HepG2 (cell line): ENCODE results near the gene MORN3. TPM values are rescaled to one million over a fixed set of nuclear protein-coding genes. Genes with fewer than 3 reads are reported as not detected.

Experiments
- ATF1 ChIP-seq: IDR thresholded peaks from 2 replicates; pipeline ENCODE4 v1.6.1; 2016; ENCODE audit warnings: mild to moderate bottlenecking, control low read depth
- CENPX ChIP-seq: sonication (generic); formaldehyde crosslinking; IDR thresholded peaks from 2 replicates; pipeline ENCODE4 v1.9.0; 2021; ENCODE audit warnings: mild to moderate bottlenecking, missing genetic modification reagents, moderate library complexity
- DNMT3B ChIP-seq: conservative IDR thresholded peaks from 2 replicates; pipeline ENCODE4 v1.6.1; 2016; ENCODE audit warnings: missing biosample characterization, control low read depth
- FOSL2 ChIP-seq: sonication (generic); formaldehyde crosslinking; IDR thresholded peaks from 2 replicates; pipeline ENCODE4 v1.4.0; 2020; ENCODE audit warnings: missing genetic modification reagents
- FOXC1 ChIP-seq: sonication (generic); formaldehyde crosslinking; IDR thresholded peaks from 2 replicates; pipeline ENCODE4 v1.8.0; 2022; ENCODE audit warnings: mild to moderate bottlenecking, missing genetic modification reagents, borderline replicate concordance
- FOXO1 ChIP-seq: sonication (generic); formaldehyde crosslinking; IDR thresholded peaks from 2 replicates; pipeline ENCODE4 v1.4.0; 2020; ENCODE audit warnings: missing genetic modification reagents
- GABPB1 ChIP-seq: IDR thresholded peaks from 2 replicates; pipeline ENCODE4 v1.6.1; 2016; ENCODE audit warnings: mild to moderate bottlenecking, missing genetic modification reagents, moderate library complexity, missing compliant biosample characterization
- HOXA9 ChIP-seq: sonication (generic); formaldehyde crosslinking; IDR thresholded peaks from 2 replicates; pipeline ENCODE4 v1.8.1; 2022; ENCODE audit warnings: missing genetic modification reagents, mild to moderate bottlenecking, moderate library complexity, borderline replicate concordance
- IRX3 ChIP-seq: sonication (generic); formaldehyde crosslinking; IDR thresholded peaks from 2 replicates; pipeline ENCODE4 v1.8.1; 2023; ENCODE audit warnings: mild to moderate bottlenecking, low read depth, missing genetic modification reagents, borderline replicate concordance
- KDM1A ChIP-seq: IDR thresholded peaks from 2 replicates; pipeline ENCODE4 v1.6.1; 2016; ENCODE audit warnings: missing compliant biosample characterization
- RFX1 ChIP-seq: fragments of 450-650 bp; IDR thresholded peaks from 2 replicates; pipeline ENCODE4 v1.6.1; 2017
- SIN3B ChIP-seq: fragments of 150-350 bp; IDR thresholded peaks from 2 replicates; pipeline ENCODE4 v1.6.1; 2014; ENCODE audit warnings: low read length
- TP53 ChIP-seq: sonication (generic); formaldehyde crosslinking; conservative IDR thresholded peaks from 2 replicates; pipeline ENCODE4 v1.4.0; 2020; ENCODE audit warnings: missing genetic modification reagents
- ZMYM2 ChIP-seq: sonication (generic); formaldehyde crosslinking; IDR thresholded peaks from 2 replicates; pipeline ENCODE4 v1.8.0; 2022; ENCODE audit warnings: mild to moderate bottlenecking, missing genetic modification reagents
- ZNF205 ChIP-seq: IDR thresholded peaks from 2 replicates; pipeline ENCODE4 v1.6.1; 2018; ENCODE audit warnings: missing biosample characterization, missing genetic modification reagents
- ZNF251 ChIP-seq: sonication (generic); formaldehyde crosslinking; IDR thresholded peaks from 2 replicates; pipeline ENCODE4 v1.9.0; 2021; ENCODE audit warnings: mild to moderate bottlenecking, missing genetic modification reagents
- ZNF333 ChIP-seq: sonication (generic); formaldehyde crosslinking; IDR thresholded peaks from 2 replicates; pipeline ENCODE4 v1.4.0; 2020; ENCODE audit warnings: mild to moderate bottlenecking, missing genetic modification reagents, borderline replicate concordance
- ZNF33B ChIP-seq: sonication (generic); formaldehyde crosslinking; IDR thresholded peaks from 2 replicates; pipeline ENCODE4 v1.5.1; 2020; ENCODE audit warnings: mild to moderate bottlenecking, missing genetic modification reagents
- ZNF451 ChIP-seq: sonication (generic); formaldehyde crosslinking; IDR thresholded peaks from 2 replicates; pipeline ENCODE4 v1.5.0; 2020; ENCODE audit warnings: mild to moderate bottlenecking, missing genetic modification reagents
- ZNF605 ChIP-seq: sonication (generic); formaldehyde crosslinking; IDR thresholded peaks from 2 replicates; pipeline ENCODE4 v1.8.0; 2022; ENCODE audit warnings: mild to moderate bottlenecking, missing genetic modification reagents
- ZNF775 ChIP-seq: sonication (generic); formaldehyde crosslinking; IDR thresholded peaks from 2 replicates; pipeline ENCODE4 v1.4.0; 2020; ENCODE audit warnings: missing genetic modification reagents, mild to moderate bottlenecking, moderate library complexity, borderline replicate concordance
- ZNF878 ChIP-seq: sonication (generic); formaldehyde crosslinking; IDR thresholded peaks from 2 replicates; pipeline ENCODE4 v1.8.1; 2023; ENCODE audit warnings: mild to moderate bottlenecking, missing genetic modification reagents, moderate library complexity
- polyA plus RNA-seq, 8 experiments: library from polyadenylated mRNA; depleted of rRNA in 3 of 8; stranded (reverse) in 7 of 8; unstranded in 1 of 8; fragments of >200 nt; fragmentation: Illumina TruSeq in 4 of 8; extraction: Trizol in 4 of 8; gene quantifications; 2 replicates each; pipeline versions ENCODE4 v1.2.1 to v1.2.3, GENCODE V29; 2011 to 2016; ENCODE audit warnings: low read depth in 4 of 8, missing spikeins in 1 of 8, mixed read lengths in 1 of 8; ENCODE audit not compliant: insufficient read depth in 1 of 8
- total RNA-seq, 5 experiments: library from RNA; depleted of rRNA; stranded (reverse); fragments of >200 nt; fragmentation: Illumina TruSeq; extraction: Trizol; gene quantifications; 2 replicates each; pipeline ENCODE4 v1.2.3, GENCODE V29; 2016; ENCODE audit warnings: low read depth in 1 of 5
- TF ChIP-seq, protein P1 (sequence below): sonication (generic); formaldehyde crosslinking; IDR thresholded peaks from 2 replicates; pipeline ENCODE4 v1.9.0; 2022; ENCODE audit warnings: missing genetic modification reagents, mild to moderate bottlenecking, borderline replicate concordance
- TF ChIP-seq, protein P2 (sequence below): IDR thresholded peaks from 2 replicates; pipeline ENCODE4 v1.6.1; 2016
- TF ChIP-seq, protein P3 (sequence below): sonication (generic); formaldehyde crosslinking; IDR thresholded peaks from 2 replicates; pipeline ENCODE4 v1.8.1; 2023; ENCODE audit warnings: mild to moderate bottlenecking, inconsistent platforms, moderate library complexity, missing genetic modification reagents, borderline replicate concordance
- TF ChIP-seq, protein P4 (sequence below): sonication (generic); formaldehyde crosslinking; IDR thresholded peaks from 2 replicates; pipeline ENCODE4 v1.8.0; 2022; ENCODE audit warnings: missing genetic modification reagents, mild to moderate bottlenecking, inconsistent platforms, borderline replicate concordance
- TF ChIP-seq, protein P5 (sequence below): IDR thresholded peaks from 2 replicates; pipeline ENCODE4 v1.6.1; 2018; ENCODE audit warnings: missing genetic modification reagents

The MORN3 gene
- total and polyA plus RNA-seq, 2 of the 13 experiments (the other 11 are each of a cell fraction or from before 2014, with no cell fraction given): 1.1 to 2.0 TPM

DNA sequence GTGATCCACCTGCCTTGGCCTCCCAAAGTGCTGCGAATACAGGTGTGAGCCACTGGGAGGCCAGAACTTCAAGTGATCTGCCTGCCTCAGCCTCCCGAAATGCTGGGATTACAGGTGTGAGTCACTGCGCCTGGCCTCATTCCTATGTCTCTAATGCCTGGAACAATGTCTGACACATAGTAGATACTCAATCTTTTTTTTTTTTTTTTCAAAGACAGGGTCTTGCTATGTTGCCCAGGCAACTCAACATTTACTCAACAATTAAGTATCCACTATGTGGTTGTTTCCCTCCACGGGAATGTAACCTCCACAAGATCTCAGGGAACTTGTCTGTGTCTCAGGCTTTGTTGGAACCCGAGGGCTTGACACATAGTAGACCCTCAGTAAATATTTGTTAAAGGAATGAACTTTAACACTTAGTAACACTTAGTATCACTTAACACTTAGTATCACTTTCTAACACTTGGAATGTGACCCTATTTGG lies 40.1 kb upstream of the MORN3 start (continued):
- TF ChIP-seq, protein P1, sequence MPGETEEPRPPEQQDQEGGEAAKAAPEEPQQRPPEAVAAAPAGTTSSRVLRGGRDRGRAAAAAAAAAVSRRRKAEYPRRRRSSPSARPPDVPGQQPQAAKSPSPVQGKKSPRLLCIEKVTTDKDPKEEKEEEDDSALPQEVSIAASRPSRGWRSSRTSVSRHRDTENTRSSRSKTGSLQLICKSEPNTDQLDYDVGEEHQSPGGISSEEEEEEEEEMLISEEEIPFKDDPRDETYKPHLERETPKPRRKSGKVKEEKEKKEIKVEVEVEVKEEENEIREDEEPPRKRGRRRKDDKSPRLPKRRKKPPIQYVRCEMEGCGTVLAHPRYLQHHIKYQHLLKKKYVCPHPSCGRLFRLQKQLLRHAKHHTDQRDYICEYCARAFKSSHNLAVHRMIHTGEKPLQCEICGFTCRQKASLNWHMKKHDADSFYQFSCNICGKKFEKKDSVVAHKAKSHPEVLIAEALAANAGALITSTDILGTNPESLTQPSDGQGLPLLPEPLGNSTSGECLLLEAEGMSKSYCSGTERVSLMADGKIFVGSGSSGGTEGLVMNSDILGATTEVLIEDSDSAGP (CRISPR knock-in tag): no peak
- TF ChIP-seq SIN3B: no peak
- TF ChIP-seq ZNF775 (CRISPR knock-in tag): no peak
- TF ChIP-seq FOXC1 (CRISPR knock-in tag): no peak
- TF ChIP-seq, protein P2, sequence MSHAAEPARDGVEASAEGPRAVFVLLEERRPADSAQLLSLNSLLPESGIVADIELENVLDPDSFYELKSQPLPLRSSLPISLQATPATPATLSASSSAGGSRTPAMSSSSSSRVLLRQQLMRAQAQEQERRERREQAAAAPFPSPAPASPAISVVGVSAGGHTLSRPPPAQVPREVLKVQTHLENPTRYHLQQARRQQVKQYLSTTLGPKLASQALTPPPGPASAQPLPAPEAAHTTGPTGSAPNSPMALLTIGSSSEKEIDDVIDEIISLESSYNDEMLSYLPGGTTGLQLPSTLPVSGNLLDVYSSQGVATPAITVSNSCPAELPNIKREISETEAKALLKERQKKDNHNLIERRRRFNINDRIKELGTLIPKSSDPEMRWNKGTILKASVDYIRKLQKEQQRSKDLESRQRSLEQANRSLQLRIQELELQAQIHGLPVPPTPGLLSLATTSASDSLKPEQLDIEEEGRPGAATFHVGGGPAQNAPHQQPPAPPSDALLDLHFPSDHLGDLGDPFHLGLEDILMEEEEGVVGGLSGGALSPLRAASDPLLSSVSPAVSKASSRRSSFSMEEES (CRISPR knock-in tag): no peak
- peak; percentile 94 for TF ChIP-seq ZNF205
- no peak for TF ChIP-seq CENPX (CRISPR knock-in tag)
- TF ChIP-seq, protein P3, sequence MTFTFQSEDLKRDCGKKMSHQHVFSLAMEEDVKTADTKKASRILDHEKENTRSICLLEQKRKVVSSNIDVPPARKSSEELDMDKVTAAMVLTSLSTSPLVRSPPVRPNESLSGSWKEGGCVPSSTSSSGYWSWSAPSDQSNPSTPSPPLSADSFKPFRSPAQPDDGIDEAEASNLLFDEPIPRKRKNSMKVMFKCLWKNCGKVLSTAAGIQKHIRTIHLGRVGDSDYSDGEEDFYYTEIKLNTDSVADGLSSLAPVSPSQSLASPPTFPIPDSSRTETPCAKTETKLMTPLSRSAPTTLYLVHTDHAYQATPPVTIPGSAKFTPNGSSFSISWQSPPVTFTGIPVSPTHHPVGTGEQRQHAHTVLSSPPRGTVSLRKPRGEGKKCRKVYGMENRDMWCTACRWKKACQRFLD (CRISPR knock-in tag): no peak
- TF ChIP-seq RFX1: peak; percentile 74
- TF ChIP-seq ZNF33B (CRISPR knock-in tag): no peak
- TF ChIP-seq ZMYM2 (CRISPR knock-in tag): 0 out of 2 replicates have a peak, but pooled peaks have one; percentile 3
- peak; percentile 65 for TF ChIP-seq FOSL2 (CRISPR knock-in tag)
- TF ChIP-seq ZNF333 (CRISPR knock-in tag): no peak
- no peak for TF ChIP-seq FOXO1 (CRISPR knock-in tag)
- TF ChIP-seq ATF1: no peak
- TF ChIP-seq, protein P4, sequence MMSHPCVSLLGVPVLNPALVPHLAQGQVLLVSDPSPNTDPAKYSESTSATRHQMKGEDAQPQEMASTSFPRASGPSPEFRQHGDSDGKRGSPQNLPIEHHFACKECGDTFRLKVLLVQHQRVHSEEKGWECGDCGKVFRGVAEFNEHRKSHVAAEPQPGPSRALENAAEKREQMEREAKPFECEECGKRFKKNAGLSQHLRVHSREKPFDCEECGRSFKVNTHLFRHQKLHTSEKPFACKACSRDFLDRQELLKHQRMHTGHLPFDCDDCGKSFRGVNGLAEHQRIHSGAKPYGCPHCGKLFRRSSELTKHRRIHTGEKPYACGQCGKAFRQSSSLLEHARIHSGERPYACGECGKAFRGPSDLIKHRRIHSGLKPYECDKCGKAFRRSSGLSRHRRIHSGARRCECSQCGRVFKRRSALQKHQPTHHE: no peak
- no peak for TF ChIP-seq ZNF251 (CRISPR knock-in tag)
- no peak for TF ChIP-seq ZNF451 (CRISPR knock-in tag)
- no peak for TF ChIP-seq ZNF605 (CRISPR knock-in tag)
- TF ChIP-seq TP53: no peak
- TF ChIP-seq GABPB1 (CRISPR knock-in tag): no peak
- TF ChIP-seq KDM1A (CRISPR knock-in tag): peak; percentile 28; the same call in 1 of the 2 replicates
- no peak for TF ChIP-seq ZNF878
- TF ChIP-seq DNMT3B (CRISPR knock-in tag): no peak
- no peak for TF ChIP-seq HOXA9
- no peak for TF ChIP-seq IRX3 (CRISPR knock-in tag)
- TF ChIP-seq, protein P5, sequence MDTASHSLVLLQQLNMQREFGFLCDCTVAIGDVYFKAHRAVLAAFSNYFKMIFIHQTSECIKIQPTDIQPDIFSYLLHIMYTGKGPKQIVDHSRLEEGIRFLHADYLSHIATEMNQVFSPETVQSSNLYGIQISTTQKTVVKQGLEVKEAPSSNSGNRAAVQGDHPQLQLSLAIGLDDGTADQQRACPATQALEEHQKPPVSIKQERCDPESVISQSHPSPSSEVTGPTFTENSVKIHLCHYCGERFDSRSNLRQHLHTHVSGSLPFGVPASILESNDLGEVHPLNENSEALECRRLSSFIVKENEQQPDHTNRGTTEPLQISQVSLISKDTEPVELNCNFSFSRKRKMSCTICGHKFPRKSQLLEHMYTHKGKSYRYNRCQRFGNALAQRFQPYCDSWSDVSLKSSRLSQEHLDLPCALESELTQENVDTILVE (CRISPR knock-in tag): no peak
